Heart left ventricle (tissue), 16 donors: ENCODE data around the gene NRAP. TPM values are rescaled to one million over a fixed set of nuclear protein-coding genes. Genes with fewer than 3 reads are reported as not detected.

Experiments used
- ATAC-seq, 4 donors: fragments of 200-7000 bp; cut with Tn5 transposase; one replicate each; pipeline ENCODE4 v1.9.1; 2020 to 2022; ENCODE audit warnings: moderate library complexity in 4 of 4, mild to moderate bottlenecking in 3 of 4, moderate number of reproducible peaks in 1 of 4
- DNase-seq, 5 donors: peaks; one replicate each; pipeline ENCODE4 v3.0.0-alpha.2; 2020
- H3K27ac ChIP-seq, 12 donors: fragments of 200-600 bp; sonication (generic) in 4 of 12; one replicate each; pipeline versions ENCODE4 v1.5.0 to v1.8.0; 2016 to 2022; ENCODE audit warnings: mild to moderate bottlenecking in 2 of 12
- H3K27me3 ChIP-seq, 9 donors: fragments of 200-600 bp; sonication (generic) in 2 of 9; one replicate each; pipeline versions ENCODE4 v1.5.1 to v1.8.0; 2016 to 2022; ENCODE audit warnings: mild to moderate bottlenecking in 3 of 9
- H3K36me3 ChIP-seq, 9 donors: fragments of 200-600 bp; sonication (generic) in 2 of 9; one replicate each; pipeline versions ENCODE4 v1.5.0 to v1.8.0; 2018 to 2022; ENCODE audit warnings: mild to moderate bottlenecking in 2 of 9
- H3K4me1 ChIP-seq, 12 donors: fragments of 200-600 bp; sonication (generic) in 4 of 12; one replicate each; pipeline versions ENCODE4 v1.5.0 to v1.8.0; 2016 to 2022; ENCODE audit warnings: mild to moderate bottlenecking in 3 of 12
- H3K4me3 ChIP-seq, 12 donors: fragments of 200-600 bp; sonication (generic) in 4 of 12; one replicate each; pipeline versions ENCODE4 v1.5.0 to v1.8.0; 2017 to 2022; ENCODE audit warnings: mild to moderate bottlenecking in 9 of 12, moderate library complexity in 4 of 12
- H3K9me3 ChIP-seq, 12 donors: fragments of 200-600 bp; sonication (generic) in 4 of 12; one replicate each; pipeline versions ENCODE4 v1.5.0 to v1.8.0; 2016 to 2022; ENCODE audit warnings: mild to moderate bottlenecking in 1 of 12
- POLR2A ChIP-seq, 2 donors: fragments of 450-650 bp; IDR thresholded peaks; one replicate each; pipeline ENCODE4 v1.6.1; 2017; ENCODE audit warnings: antibody characterized with exemption in 2 of 2, mild to moderate bottlenecking in 2 of 2, moderate library complexity in 2 of 2
- WGBS, 4 donors: extraction: QIAGEN DNeasy Blood & Tissue Kit in 2 of 4; methylation state at CpG; one replicate each; pipeline versions ENCODE4 v1.1.5 to v1.1.7; 2013 to 2018; 5-methylcytosine and 5-hydroxymethylcytosine counted together
- intact Hi-C, 10 donors: fragments of 100-400 bp; cut with DNase I; formaldehyde crosslinking; loops; one replicate each; pipeline versions ENCODE4 v1.11.1 to v1.14.2; 2022
- polyA plus RNA-seq, 2 donors: library from polyadenylated mRNA; stranded (reverse); fragments of 200-250 nt; gene quantifications; one replicate each; pipeline ENCODE4 v1.2.3, GENCODE V29; 2013
- total RNA-seq, 9 donors: library from RNA; depleted of rRNA in 2 of 9; stranded (reverse); fragments of >200 nt in 2 of 9; fragmentation: NEBNext Ultra II Directional in 3 of 9; extraction: Animal tissue kit (Norgen Biotek cat#: 25700) in 3 of 9; gene quantifications; one replicate each; pipeline versions ENCODE4 v1.1.0 to v1.2.4, GENCODE V29; 2016 to 2023
- TF ChIP-seq, protein P1 (sequence below), 12 donors: fragments of 200-600 bp; sonication (generic) in 4 of 12; IDR thresholded peaks; one replicate each; pipeline versions ENCODE4 v1.5.0 to v1.8.0; 2018 to 2022; ENCODE audit warnings: antibody characterized with exemption in 12 of 12, mild to moderate bottlenecking in 5 of 12
- donor health status: ischemic (EF 13 %, LVEDD 7.1; RV severe dilation, severe dysfunction).
- donor health status: healthy with polysubstance abuse.
- donor health status: DM: no; HTN: yes; CAD: no.
- donor health status: DM: no; HTN: no; CAD: no.
- donor health status: ischemic (EF 25% LVEDD 6.9; RV normal size, moderate dysfunction).
- donor health status: ischemic (EF 25% LVEDD 5.7; RV mildly dilated, moderate dysfunction).
- donor health status: healthy.
- donor health status: DM: yes; HTN: yes; CAD: no.
- donor health status: ischemic (EF 35%, LVEDD 5.7; RV mildly dilated, moderate dysfunction).
- donor health status: nonischemic (EF 11% LVEDD 7.7; RV severe dilation, severe dysfunction).
- donor health status: DM: yes; HTN: yes; CAD: no.
- donor health status: PGD.
- donor health status: ischemic (EF 29% LVEDD 5.4; RV normal size, mild dysfunction).
- donor health status: nonischemic (EF 23%, LVEDD 6.1; RV moderate dilation, normal function).

NRAP gene
- total and polyA plus RNA-seq, 11 donors = 278 to 2,789 (median 1,125) TPM

DNA sequence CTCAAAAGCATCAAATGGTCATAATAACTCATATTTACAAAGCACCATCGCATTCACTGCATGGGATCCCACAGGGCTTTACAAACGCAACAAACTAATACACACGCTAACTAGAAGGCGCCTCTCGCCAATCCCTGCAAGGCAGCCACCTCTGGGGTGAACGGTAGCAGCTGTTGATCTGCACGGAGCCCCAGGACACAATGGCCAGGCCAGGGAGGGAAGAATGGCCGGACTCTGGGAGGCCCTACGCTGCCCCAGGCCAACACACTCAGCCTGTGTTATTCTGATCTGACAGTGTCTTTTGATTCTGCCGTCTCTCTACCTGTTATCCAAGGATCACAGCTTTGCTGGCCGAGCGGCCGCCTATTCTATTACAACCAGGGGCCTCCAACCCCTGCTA is 69.2 kb downstream of the NRAP start:
- Histone ChIP-seq H3K36me3 (peaks cover 0 to 100% (median 53%) of the 10 kb centered on the region in 9 donors), H3K27ac (no peak overlapping the region)
- no peak for TF ChIP-seq POLR2A (IDR thresholded peaks at IDR 0.05)
- TF ChIP-seq, protein P1, sequence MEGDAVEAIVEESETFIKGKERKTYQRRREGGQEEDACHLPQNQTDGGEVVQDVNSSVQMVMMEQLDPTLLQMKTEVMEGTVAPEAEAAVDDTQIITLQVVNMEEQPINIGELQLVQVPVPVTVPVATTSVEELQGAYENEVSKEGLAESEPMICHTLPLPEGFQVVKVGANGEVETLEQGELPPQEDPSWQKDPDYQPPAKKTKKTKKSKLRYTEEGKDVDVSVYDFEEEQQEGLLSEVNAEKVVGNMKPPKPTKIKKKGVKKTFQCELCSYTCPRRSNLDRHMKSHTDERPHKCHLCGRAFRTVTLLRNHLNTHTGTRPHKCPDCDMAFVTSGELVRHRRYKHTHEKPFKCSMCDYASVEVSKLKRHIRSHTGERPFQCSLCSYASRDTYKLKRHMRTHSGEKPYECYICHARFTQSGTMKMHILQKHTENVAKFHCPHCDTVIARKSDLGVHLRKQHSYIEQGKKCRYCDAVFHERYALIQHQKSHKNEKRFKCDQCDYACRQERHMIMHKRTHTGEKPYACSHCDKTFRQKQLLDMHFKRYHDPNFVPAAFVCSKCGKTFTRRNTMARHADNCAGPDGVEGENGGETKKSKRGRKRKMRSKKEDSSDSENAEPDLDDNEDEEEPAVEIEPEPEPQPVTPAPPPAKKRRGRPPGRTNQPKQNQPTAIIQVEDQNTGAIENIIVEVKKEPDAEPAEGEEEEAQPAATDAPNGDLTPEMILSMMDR (IDR thresholded peaks at IDR 0.05) = no peak

DNA sequence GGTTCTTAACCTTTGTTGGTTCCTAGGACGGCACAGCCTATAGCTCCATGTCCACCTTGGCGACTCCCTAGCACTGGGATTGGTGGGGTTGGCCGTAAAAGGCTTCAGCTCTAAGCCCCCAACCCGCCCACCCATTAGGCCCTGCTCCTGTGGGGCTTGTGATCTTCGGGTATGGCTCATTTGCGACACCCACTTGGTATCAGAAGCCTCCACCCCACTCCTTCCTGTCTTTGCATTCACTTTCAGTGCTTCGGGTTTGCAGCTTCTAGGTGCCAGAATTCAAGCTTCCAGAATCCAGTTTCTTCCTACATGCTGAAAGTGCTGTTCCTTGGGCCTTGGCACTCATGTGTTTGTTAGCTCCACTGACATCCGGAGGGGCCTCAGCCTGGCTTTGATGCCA is 71.5 kb downstream of the NRAP start:
- DNase-seq = no peak

More for the DNA sequence above, 69.2 kb downstream of the NRAP start:
- peaks cover 0 to 5% (median 0%) of the 10 kb centered on the region in 12 donors for H3K4me1 ChIP-seq
- no peak for DNase-seq
- intact Hi-C loops = no loop called here
- no peak for ATAC-seq
- H3K27me3 ChIP-seq = peaks cover 0 to 3% (median 0%) of the 10 kb centered on the region in 9 donors
- no peak overlapping the region for H3K4me3 ChIP-seq
- WGBS, 4 donors = 76 to 88% (median 84%) methylated on average over 13 of the region's 13 CpGs
- H3K9me3 ChIP-seq = no peaks in the 10 kb centered on the region

DNA sequence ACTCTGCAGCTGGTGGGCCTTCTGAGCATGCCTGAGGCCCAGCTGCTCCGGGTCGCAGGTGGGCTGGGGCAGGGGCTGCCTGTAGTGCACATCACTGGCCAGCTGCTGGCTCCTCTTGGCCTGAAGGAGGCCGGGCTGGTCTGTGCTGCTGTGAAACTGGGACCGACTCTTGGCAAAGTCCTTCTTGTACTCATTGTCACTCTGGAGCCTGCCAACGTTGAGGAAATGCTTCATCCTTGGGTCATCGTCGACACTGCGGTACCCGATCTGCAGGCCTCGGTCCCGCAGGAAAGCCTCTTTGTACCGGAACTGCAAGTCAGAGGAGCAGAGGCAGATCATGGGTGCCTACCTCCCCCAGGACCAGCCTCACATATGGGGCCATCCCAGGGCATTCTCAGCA is 73.3 kb downstream of the NRAP start:
- TF ChIP-seq, protein P1 (IDR thresholded peaks at IDR 0.05) = no peak
- no peak for TF ChIP-seq POLR2A (IDR thresholded peaks at IDR 0.05)
- ATAC-seq = no peak
- 71 to 89% (median 80%) methylated on average over 5 to 12 of the region's 12 CpGs for WGBS, 4 donors
- no peaks in the 10 kb centered on the region for H3K27me3 ChIP-seq
- no peaks in the 10 kb centered on the region for H3K4me1 ChIP-seq
- no peak overlapping the region for H3K27ac ChIP-seq
- H3K9me3 ChIP-seq = no peaks in the 10 kb centered on the region
- intact Hi-C loops = no loop called here
- H3K4me3 ChIP-seq = no peak overlapping the region
- no peak for DNase-seq
- peaks cover 0 to 84% (median 39%) of the 10 kb centered on the region in 9 donors for H3K36me3 ChIP-seq

More for the DNA sequence above, 71.5 kb downstream of the NRAP start:
- TF ChIP-seq, protein P1 (IDR thresholded peaks at IDR 0.05) = no peak
- no peak for TF ChIP-seq POLR2A (IDR thresholded peaks at IDR 0.05)
- Histone ChIP-seq H3K36me3 (peaks cover 0 to 99% (median 54%) of the 10 kb centered on the region in 9 donors), H3K27me3 (no peaks in the 10 kb centered on the region), H3K27ac (no peak overlapping the region), H3K4me1 (peaks cover 0 to 5% (median 0%) of the 10 kb centered on the region in 12 donors), H3K4me3 (no peak overlapping the region), H3K9me3 (no peaks in the 10 kb centered on the region)
- intact Hi-C loops = no loop called here
- ATAC-seq = no peak
- 69 to 82% (median 80%) methylated on average over 8 of the region's 8 CpGs for WGBS, 4 donors

DNA sequence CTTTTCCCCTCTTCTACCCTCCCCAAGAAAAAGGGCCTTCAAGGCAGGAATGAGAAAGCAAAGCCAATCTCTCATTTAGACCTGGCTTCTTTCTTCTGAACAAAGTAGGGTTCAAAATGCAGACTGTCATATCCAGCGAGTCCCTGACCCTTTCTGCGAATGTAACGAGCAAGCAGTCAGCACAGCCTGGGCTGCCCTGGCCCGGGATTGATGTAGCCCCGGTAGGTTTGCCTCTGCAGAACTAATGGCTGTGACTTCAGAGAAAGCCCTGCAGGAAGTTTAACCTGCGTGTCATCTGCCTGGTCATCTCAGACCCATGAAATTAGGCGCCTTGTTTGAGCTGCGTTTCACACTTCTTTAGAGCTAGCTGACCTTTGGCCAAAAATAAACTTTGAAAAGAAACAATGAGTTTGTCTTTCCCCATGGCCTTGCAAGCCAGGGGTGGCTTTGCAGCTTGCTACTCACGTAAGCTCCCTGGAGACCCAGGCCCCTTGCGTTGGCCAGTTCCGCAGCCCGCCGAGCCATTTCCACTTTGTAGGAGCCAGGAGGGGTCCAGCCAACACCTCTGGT is 74.6 kb downstream of the NRAP start:
- WGBS, 4 donors = 75 to 78% (median 76%) methylated on average over 13 of the region's 13 CpGs
- no peaks in the 10 kb centered on the region for H3K4me1 ChIP-seq
- no peaks in the 10 kb centered on the region for H3K27me3 ChIP-seq
- ATAC-seq (no peak), DNase-seq (no peak)
- H3K9me3 ChIP-seq = no peaks in the 10 kb centered on the region
- TF ChIP-seq POLR2A (IDR thresholded peaks at IDR 0.05) = no peak
- TF ChIP-seq, protein P1 (IDR thresholded peaks at IDR 0.05) = no peak
- intact Hi-C loops = no loop called here
- no peak overlapping the region for H3K27ac ChIP-seq
- peaks cover 0 to 71% (median 33%) of the 10 kb centered on the region in 9 donors for H3K36me3 ChIP-seq
- H3K4me3 ChIP-seq = no peak overlapping the region
